Left renal pelvis (tissue), 4 donors: ENCODE data around the gene LYPD6B. TPM values are rescaled to one million over a fixed set of nuclear protein-coding genes. Genes with fewer than 3 reads are reported as not detected.

Experiments used
- DNase-seq, 4 donors: peaks; one replicate each; pipeline ENCODE4 v3.0.0-alpha.2; 2013; ENCODE audit warnings: low read depth in 4 of 4, low spot score in 3 of 4
- polyA plus RNA-seq, 4 donors: library from polyadenylated mRNA; unstranded; fragments of 120-200 nt; gene quantifications; one replicate each; pipeline ENCODE4 v1.2.1, GENCODE V29; 2013; ENCODE audit not compliant: insufficient read length in 4 of 4

The LYPD6B gene
- polyA plus RNA-seq, 4 donors = 0.52 to 35.7 (median 31.3) TPM

DNA sequence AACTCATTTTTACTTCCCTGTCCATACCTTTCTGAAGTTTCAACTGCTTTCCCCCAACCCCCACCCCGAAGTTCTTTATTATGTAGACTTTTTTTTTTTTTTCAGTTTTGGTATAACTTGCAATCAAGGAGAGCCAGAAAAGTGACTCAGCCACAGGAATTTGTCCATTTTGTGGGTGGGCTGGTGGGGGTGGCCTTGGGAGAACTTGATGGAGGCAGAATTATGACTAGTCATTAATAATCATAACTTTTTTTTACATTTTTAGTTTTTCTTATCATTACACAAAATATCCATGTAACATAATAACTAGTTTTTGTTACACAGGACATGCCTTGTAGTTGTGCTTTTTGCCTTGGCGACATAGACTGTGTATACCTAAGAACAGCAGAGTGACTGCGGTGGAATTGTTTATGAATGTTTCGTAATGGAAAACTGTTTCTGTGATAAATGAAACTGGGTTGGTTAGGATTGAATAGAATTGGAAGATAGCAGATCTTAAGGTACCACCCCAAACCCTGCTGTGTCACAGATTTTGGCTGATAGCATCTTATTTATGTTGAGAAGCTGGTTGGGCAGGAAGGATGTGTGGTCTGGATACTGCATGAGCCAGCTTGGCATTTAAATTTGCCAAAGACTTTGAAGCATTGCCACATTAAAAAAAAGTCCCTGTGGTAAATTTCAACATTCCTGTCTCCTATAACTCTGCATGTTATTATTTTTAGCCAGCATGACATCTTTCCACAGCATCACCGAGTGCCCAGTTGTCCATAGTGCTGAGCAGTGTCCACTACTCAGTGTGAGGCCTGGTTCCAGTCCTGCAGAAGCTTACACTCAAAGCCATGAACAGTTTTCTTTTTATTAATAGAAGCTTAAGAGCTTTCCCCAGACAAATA is 30.7 kb downstream of the LYPD6B start:
- DNase-seq = no peak

DNA sequence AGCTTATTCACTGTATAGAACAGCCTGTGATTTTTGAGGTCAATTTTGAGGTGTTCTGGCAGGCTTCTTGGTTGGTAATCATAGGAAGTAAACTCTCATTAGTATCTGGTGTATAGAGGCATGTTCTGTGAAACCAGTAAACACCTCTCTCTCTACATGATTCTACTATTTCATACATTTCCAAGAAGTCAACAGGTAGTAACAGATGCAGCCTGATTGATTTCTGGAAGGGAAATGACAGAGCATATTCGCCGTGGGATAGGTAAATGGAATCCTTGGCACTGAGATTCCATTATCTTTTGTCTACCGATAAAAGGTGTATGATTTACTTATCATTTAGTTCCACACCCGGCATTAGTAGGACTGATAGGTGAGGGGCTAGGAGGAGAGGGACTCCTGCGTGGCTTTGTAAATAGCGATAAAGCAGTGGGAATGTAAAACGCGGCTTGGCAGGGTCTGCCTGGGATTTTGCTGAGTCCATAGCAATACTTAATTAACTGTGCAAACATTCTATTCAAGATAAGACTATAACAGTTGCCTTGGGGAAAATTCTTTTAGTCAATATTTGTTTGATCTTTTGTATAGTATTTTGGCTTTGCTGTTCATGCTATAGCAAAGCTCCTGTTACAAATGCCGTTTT is 32.3 kb downstream of the LYPD6B start:
- DNase-seq = no peak

DNA sequence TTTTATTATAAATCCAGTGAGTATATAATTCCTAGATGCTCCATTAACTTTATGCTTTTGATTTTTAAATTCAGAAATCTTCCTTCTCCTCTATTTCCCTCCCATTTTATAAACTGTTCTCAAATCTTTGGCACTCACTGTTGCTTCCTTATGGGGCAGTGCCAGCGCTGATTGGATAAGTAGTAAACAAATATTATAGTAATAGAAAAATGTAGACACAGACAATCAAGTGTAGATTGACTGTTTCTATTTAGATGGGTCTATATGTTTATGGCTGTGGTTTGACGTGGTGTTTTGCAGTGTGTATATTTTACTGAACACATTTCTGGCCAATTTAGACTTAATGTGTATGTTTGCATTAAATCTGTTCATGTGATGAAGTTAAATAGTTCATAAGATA is 36.6 kb downstream of the LYPD6B start:
- no peak for DNase-seq

DNA sequence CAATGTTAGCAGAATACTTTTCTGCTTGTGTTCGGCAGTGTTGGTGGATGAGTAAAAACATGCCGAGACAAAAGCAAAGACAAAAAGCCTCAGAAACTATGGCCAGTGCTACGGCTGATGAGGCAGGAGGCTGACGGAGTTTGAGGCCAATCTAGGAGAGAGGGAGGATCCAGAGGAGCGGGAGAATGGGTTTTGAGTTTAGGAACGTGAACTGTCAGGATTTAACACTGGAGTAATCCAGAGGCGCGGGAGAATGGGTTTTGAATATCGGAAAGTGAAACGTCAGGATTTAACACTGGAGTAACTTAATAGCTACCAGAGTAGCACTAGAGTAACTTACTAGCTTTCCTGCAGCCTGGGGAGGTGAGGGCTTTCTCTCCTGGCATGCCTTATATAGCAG is 37.4 kb downstream of the LYPD6B start:
- no peak for DNase-seq

DNA sequence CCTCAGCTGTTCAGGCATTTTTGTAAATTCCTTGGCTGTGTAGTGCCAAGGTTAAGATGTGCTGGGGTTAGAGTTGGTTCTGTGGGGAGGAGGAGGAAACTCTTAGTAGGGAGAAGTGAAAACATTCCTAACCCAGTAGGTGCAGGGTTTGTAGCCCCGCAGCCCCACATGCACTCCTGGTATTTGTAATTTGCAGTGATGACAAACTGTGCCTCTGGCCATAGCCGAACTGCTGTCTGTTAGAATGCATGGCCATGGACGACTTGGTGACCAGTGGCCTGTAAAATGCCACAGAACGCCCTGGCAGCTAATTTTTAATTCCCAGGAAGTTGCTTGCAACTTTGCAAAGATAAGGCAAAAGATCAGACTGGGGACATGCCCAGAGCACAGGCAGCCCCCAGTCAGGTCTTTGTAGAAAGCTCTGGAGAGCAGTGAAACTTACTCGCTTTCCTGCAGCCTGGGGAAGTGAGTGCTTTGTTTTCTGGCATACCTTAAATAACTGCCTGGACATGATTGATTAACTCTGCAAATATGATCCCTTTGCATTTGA is 38.4 kb downstream of the LYPD6B start:
- no peak for DNase-seq

DNA sequence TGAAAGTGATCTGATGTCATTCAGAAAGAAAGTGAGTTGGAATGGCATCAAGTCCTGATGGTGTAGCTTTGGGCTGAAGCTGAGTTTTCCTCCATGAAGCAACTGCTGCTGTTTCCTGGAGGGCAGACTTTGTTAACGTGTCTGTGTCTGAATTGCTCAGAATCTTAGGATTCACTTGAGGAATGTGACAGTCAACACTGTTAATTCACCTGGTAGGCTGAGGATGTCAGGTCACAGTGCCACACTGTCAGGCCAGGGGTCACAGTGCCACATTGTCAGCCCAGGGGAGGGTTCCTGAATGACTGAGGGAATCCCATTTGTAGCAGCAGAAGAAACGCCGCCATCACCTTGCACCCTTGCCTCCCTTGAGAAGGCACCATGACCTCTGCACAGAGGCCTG is 39.4 kb downstream of the LYPD6B start:
- DNase-seq = no peak

DNA sequence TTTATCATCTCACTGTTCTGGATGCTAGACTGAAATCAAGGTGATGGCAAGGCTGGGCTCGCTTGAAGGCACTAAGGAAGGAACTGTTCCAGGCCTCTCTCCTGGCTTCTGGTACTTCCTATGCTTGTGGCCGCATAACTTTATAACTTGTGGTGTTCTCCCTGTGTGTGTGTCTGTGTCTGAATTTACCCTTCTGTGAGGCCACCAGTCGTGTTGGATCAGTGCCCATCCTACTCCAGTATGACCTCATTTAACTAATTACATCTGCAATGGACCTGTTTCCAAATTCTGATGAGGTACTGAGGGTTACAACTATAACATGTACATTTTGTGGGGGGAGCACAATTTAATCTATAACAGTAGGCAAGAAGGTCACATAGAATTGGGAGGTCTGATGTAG is 41.6 kb downstream of the LYPD6B start:
- no peak for DNase-seq

DNA sequence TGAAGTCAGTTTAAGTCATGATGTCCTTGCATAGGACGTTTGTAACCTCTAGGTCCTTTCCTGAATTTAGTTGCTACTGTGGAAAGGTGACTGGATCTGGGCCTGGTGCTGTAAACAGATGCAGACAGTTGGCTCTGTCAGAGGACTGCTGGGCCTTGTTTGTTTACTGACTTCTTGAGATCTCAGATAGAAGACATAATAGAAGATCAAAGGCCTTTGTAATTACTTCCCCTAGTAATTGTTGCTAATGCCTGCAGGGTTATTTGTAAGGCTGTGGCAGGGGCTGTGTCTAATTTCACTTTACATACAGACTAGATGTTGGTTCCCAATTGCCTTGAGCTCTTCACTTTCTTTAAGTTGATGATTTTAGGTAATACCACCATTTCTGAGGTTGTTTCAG is 42.5 kb downstream of the LYPD6B start:
- no peak for DNase-seq

DNA sequence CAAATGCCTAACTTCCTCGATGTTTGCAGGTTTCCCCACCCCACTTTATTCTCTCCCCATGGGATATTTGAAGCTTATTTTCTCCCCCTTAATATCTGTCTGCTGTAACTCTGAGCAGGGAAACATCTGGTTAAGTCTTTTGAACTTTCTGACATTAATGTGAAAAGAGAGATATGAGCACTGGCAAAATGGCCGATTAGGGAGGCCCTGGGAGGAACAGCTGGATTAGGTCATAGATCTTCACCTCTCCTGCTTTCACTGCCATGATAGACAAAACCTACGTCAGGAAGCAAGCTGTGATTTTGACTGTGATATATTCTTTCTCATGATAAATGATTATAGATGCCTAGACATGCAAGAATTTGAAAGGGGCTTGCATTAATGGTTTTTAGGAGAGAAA is 43.6 kb downstream of the LYPD6B start:
- no peak for DNase-seq

DNA sequence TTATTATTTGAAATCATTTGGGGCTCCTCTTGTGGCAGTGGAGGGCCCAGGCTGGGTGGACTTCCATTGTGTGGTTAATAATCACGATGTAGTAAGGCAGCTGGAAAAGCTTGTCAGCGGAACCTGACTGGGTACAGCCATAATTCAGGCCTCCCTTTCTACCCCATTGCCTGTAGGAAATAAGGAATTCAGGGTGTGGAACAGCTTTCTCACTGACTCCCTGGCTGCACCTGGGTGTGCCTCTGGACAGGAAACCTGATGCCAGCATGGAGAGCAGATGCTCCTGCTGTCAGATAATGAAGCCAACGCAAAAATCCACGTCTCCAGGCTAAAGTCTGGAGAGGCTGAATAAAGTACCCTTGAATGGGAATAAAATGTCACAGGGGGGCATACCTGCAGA is 44.2 kb downstream of the LYPD6B start:
- DNase-seq = no peak

DNA sequence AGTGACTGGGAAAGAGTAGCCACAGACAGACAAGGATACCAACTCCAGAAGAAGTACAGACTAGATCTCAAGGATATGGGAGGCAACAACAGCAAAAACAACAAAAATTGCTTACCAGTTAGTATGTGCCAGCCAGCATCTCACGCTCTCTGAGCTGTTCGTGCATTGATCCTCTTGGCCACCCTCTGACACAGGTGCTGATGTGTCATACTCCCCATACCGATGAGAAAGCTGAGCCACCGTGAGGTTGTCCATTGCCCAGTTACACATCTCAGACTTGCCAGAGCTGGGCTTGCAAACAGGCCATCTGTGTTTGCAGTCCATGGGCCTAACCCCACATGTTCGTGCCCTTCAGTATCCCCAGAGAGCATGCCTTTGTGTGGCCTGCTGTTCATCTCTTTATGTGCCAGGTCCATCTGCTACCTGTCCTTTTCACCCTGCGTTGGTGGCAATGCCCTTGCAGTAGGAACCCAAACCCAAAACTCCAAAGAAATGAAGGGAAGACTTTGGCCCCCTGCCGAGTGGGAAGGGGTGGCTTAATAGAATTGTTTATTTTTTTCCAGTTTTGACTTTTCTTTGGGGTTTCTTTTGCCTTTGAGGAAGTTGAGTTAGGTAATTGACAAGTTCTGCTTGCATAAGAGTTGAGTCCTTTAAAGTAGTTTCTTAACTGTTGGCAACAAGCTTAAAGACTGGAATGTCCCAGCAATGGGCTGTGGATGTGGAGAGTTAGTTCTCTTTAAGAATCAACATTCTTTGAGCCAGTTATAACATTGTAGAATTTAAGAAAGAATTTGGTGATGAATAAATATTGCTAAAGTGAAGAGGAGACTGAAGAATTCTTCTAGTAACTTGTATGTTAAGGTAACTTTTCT is 46.7 kb downstream of the LYPD6B start:
- no peak for DNase-seq

DNA sequence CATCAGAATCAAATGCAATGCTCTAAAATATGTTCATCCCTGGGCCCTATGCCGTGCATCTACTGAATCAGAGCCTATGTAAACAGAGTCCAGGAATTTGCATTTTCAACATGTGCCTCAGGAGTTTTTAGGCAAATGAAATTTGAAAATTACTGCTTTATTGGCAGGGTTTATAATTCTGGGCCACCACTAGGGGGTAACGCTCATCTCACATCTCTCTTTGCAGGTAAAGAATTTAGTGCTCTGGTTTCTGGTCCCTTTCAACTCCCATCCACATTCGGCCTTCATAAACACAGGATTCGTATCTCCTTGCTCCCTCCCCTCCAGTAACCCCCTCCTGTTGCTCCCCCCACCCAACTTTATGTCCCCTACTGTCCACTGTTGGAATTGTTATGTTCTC is 49.3 kb downstream of the LYPD6B start:
- DNase-seq = no peak

DNA sequence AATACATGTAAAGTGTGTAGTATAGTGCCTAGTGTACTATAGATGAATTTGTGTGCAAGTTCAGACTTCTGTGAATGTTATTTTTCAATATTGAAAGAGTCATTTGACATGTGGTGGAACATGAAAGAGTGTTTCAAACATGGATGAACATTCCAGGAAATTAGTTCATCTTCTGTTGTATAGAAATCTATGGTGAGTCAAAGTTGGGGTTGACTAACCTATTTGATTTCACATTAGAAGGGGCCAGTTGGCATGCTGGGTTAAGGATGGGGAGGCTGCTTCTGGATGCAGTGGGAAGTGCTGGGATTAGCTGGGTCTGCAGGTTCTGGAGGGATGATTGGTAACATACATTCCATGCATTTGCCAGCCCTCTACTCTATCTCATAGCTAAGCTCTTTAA is 50.6 kb downstream of the LYPD6B start:
- no peak for DNase-seq

DNA sequence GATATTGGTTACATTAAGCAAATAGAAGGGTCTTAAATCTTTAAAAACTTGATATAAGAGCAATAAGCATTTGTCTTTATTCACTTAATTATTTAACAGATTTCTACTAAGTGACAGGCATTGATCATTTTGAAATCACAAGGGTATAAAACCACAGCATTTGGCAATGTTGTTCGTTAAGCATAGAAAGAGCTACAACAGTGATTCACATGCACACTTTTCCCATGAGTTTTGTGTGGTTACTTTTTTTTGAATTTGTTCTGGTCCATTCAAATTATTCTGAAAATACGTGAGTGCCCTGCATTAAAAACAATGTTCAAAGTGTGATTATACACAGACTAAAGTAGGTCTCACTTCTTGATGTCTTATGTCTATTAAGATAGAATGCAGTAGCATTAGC is 52.2 kb downstream of the LYPD6B start:
- no peak for DNase-seq

DNA sequence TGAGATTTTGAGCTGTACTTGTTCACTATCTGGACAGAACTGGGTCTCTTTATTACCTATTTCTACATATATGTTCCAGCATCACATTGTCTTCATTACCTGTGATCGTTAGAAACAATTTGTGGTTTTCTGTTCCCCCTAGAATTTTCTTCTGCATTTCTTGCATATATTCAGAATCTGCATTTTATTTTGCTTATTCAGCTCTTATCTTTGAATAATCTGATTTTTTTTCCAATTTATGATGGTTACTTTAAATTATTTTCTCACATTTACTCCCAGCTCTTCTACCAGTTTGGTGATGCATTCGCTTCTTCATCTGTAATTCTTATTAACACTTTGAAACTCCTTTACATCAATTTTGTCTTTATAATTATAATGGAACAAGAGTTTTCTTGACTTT is 55.1 kb downstream of the LYPD6B start:
- no peak for DNase-seq

DNA sequence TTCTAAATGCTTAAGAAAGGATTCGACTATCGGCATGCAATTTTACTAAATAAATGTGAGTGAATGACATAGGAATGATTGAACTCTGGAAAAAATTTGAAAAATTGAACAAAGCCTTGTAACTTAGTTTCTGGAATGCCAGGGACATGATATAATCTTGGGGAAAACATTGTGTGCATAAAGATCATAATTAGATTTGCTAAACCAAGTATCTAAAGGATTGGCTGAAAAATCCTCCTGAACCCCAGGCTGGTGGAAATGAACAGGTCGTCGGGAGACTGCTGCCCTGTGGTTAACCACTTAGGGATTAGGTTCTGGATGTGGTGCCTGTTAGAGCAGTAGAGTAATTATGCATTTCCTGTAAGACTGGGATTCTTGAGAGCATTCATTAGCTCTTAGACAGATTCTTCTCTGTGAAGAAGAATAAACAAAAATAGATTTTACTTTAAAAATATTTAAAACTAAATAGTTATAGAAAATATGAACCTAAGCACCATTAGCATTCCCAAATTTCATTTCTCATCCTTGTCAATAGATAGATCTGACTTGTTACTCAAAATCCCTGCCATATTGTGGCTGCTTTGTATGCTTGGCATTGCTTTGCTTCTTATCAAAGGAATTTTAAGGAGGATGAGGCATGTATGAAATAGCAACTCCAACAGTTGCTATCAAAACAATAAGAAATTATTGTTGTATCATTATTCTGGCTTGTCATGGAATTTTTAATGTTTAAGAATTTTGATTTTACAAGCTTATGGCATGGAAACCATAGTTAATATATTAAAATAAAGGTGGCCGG is 55.9 kb downstream of the LYPD6B start:
- no peak for DNase-seq

DNA sequence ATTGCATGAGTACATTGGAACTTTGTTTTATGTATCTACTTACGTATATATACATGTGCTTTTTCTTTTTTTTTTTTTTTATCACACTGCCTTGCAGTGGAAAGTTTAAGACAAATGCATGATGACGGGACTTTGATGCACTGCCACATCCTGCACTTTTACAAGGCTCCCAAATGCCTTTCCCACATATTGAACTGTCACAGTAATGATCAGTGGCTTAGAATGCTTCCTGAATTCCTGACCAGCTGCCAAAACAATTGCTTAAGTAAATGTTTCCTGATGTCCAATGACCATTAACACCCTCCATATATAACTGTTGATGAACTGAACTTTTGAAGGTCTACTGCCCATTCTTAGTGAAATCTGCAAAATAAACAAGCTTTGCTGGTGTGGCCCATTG is 60.2 kb downstream of the LYPD6B start:
- DNase-seq = no peak

DNA sequence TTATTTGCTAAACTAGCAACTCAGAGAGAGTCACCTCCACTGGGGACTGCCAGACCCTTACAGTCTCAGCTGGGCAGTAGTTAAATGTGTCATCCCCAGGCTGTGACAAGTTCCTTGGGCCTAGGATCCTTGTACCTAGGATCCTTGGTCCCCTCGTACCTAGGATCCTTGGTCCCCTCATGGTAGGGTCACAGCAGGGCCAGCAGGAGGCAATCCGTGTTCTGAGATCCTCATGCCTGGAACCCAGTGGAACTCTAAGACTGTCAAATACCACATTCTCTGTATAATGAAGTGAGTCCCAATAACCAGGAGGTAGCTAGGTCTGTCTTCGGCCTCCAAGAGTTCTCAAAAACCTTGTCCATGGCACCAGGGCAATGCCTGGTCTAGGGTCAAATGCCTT is 60.8 kb downstream of the LYPD6B start:
- no peak for DNase-seq

DNA sequence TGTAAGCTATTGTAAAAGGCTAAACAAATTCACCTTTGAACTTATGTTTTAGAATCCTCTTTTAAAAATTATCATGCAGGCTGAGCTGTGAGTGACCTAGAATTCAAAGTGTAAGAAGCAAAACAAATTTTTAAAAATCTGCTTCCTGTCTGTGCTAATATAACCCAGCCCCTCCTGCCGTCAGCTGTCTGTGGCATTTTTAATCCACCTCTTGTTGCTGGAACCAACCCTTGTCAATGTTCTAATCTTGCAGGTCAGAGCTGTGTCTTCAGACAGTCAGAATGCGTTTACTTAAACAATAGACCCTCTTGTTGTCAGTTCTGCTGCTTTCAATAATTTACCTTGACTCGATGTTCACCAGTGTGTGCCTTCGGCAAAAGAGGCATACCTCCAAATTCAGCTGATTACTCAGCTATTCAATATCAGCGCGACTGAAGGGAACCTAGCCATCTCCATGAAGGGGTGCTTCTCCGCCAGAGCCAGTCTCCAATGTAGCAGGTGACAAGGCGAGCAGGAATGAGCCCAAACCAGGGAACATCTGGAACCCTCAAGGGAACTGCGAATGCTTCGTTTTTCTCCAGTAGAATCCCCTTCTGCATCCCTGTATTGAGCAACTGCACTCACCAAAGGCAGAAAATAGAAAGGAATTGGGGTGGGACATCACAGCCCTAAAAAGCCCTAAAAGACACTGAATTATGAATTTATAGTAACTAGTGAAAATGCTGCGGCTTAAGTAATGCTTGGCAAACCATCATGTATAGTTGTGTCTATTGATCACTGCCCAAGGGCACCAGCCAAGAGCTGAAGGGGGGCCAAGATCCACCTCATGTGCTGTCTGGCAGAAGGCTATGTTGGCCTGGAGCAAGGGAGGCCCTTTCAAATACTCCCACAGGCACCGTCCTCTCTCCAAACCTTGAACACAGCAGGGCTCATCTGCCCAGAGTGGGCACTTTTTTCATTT is 62.5 kb downstream of the LYPD6B start:
- DNase-seq = no peak
